ENCODE measurements around the gene INPP5A.

- no peak for TF ChIP-seq CTCF (IDR thresholded peaks at IDR 0.05; ENCODE audit: poor library complexity)
- TF ChIP-seq EZH2 (IDR thresholded peaks at IDR 0.05; ENCODE audit: borderline replicate concordance) = no peak
Measured at GRCh38 chr10:132563485-132564248, 26.1 kb downstream of the INPP5A start.
